Fibroblast of villous mesenchyme (primary cell): Measurements from ENCODE around the gene CDRT15. TPM values are rescaled to one million over a fixed set of nuclear protein-coding genes. Genes with fewer than 3 reads are reported as not detected.
"Not testable (repeated sequence)": the region's sequence is repeated elsewhere in the genome, so short reads cannot be mapped to it uniquely, and the experiment has no call there.

Source experiments
- DNase-seq: peaks from one replicate; pipeline ENCODE4 v3.0.0-alpha.2; 2010; ENCODE audit warnings: low read depth
- H3K4me3 ChIP-seq: 2 replicates; pipeline ENCODE4 v1.5.1; 2011; ENCODE audit warnings: low read depth, mild to moderate bottlenecking, low read length
- total RNA-seq: library from RNA; depleted of rRNA; stranded (reverse); fragments of >200 nt; gene quantifications from 2 replicates; pipeline ENCODE4 v1.2.3, GENCODE V29; 2012
- TF ChIP-seq, protein P1 (sequence below): IDR thresholded peaks from 2 replicates; pipeline ENCODE4 v1.5.1; 2012; ENCODE audit warnings: low read depth, mild to moderate bottlenecking, low read length; ENCODE audit not compliant: insufficient read depth

Gene CDRT15
- total RNA-seq, 1 donor, result not detected

DNA sequence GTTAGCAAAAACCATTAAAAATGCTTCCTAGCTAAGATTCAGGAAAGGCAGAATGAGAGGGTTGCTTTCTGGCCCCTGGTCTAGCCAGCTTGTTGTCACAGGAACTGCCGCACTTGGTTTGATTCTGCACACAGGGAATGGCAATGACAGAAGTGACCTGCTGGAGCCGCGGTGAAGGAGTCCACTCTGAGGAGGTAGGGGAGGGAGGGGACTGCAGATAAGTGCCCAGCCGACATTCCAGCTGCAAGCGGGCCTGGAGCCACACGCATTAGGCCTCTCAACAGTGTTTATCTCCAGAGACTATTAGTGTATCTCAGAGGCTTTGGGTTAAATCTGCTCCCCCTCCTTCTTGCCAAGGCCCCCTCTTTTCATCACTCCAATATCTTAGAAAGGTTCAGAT lies 38.6 kb downstream of the CDRT15 start:
- no peak overlapping the region for H3K4me3 ChIP-seq
- TF ChIP-seq, protein P1, sequence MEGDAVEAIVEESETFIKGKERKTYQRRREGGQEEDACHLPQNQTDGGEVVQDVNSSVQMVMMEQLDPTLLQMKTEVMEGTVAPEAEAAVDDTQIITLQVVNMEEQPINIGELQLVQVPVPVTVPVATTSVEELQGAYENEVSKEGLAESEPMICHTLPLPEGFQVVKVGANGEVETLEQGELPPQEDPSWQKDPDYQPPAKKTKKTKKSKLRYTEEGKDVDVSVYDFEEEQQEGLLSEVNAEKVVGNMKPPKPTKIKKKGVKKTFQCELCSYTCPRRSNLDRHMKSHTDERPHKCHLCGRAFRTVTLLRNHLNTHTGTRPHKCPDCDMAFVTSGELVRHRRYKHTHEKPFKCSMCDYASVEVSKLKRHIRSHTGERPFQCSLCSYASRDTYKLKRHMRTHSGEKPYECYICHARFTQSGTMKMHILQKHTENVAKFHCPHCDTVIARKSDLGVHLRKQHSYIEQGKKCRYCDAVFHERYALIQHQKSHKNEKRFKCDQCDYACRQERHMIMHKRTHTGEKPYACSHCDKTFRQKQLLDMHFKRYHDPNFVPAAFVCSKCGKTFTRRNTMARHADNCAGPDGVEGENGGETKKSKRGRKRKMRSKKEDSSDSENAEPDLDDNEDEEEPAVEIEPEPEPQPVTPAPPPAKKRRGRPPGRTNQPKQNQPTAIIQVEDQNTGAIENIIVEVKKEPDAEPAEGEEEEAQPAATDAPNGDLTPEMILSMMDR, result no peak
- DNase-seq, result peak; percentile 6

GRCh38 chr17:14197586-14197985 lies 39.1 kb downstream of the CDRT15 start:
- DNase-seq, result no peak
- TF ChIP-seq, protein P1, result no peak
- H3K4me3 ChIP-seq, result no peak overlapping the region

DNA sequence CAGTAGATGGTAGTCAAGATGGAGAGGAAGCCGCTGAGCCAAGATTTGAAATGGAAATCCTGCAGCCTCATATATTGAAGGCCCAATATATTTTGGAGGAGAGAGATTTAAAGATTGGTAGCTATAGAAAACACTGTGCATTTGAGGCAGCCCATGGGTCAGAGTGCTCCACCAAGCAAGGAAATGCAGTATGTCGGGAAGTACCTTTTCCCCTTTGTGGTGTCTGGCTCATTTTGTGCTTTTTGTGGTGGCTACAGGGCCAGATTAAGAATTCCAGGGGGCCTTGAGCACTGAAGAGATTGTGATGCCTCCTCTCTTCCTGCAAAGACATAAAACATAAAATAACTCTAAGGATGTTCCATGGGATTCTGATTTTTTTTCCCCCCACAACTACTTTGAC lies 39.6 kb downstream of the CDRT15 start:
- no peak for DNase-seq
- TF ChIP-seq, protein P1, result no peak
- H3K4me3 ChIP-seq, result no peak overlapping the region

DNA sequence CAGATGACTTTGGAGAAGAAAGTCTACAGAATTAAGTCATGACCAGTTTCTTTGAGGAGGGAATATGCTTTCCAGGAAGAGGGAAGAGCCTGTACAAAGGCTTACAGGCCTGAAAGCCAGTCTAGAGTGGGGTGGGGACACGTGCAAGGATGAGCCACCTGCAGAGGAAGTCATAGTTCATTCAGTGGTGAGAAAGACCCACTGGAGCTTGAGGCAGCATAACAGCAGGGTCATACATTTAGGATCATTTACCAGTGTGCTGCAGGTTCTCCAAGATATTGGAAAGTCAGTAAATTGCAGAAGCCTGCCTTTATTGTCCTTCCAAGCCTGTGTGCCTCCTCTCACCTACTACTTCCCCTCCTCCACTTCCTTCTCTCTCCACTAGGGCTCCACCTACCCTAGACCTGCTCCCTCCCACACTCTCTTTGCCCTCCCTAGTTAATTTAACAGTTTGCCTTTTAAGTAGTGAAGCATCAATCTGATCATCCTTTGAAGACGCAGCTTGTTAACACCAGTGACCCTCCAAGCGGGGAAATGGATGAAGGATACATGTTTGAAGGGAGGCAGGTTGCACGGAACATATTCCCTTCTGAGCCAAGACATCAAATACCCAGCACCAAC lies 40.2 kb downstream of the CDRT15 start:
- TF ChIP-seq, protein P1, result peak; percentile 22
- no peak for DNase-seq
- no peak overlapping the region for H3K4me3 ChIP-seq

DNA sequence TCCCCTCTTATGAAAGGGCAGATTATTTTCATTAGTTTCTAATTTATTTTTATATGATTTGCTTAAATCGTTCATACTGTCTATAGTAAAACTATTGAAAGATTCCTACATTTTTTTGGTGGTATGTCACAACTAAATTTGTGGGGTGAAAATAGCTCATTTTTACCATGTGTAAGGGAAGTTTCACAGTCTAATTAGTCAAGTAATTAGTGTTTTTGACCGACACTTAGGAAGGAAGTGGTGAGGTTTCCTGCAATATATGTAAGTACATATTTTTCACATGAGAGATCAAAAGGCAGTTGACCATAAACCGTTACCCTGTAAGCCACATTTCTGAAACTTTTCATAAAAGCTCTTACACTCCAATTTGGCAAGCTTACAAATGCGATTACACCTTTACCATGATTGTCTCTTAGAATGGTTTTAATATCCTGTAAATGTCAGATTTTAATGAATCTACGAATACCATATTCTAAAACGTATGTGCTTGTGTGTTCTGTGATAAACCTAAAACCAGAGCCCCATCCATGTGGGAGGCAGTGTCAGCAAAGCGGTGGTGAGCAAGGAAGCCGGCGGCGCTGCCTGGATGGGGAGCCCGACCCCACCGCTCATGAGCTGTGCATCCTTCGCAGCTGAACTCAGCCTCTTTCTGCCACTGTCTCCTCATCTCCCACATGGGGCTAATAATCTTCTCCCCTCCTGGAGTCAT lies 43.9 kb downstream of the CDRT15 start:
- not testable (repeated sequence) for H3K4me3 ChIP-seq, DNase-seq

- not testable (repeated sequence) for H3K4me3 ChIP-seq, DNase-seq
Observed at GRCh38 chr17:14192039-14192438, 44.6 kb downstream of the CDRT15 start.

- not testable (repeated sequence) for H3K4me3 ChIP-seq, DNase-seq
Observed at GRCh38 chr17:14191469-14191868, 45.2 kb downstream of the CDRT15 start.

- peak; percentile 25 for DNase-seq
- not testable (repeated sequence) for H3K4me3 ChIP-seq
Observed at GRCh38 chr17:14190774-14191173, 45.9 kb downstream of the CDRT15 start.

- not testable (repeated sequence) for DNase-seq, H3K4me3 ChIP-seq
Observed at GRCh38 chr17:14186443-14186842, 50.2 kb downstream of the CDRT15 start.

Other genes starting within 250 kb of the CDRT15 start
- gene COX10, start 167.4 kb downstream of the CDRT15 start, total RNA-seq, result 13.5 and 15.5 TPM in 2 replicates
- gene HS3ST3B1, start 64.2 kb upstream of the CDRT15 start, total RNA-seq, result 7.4 and 10.4 TPM in 2 replicates